SK-N-SH (cell line): ENCODE measurements around the gene TAB2. TPM values are rescaled to one million over a fixed set of nuclear protein-coding genes. Genes with fewer than 3 reads are reported as not detected.

Experiments used
- CTCF ChIA-PET: fragments of 300-600, 350-600 bp; formaldehyde crosslinking; extraction: SDS; loops from one replicate; lab custom pipeline; 2021; lab: Yijun Ruan, JAX
- POLR2A ChIA-PET: fragments of 350-600 bp; sonication (Branson Sonifier 250); formaldehyde crosslinking; extraction: SDS; loops from one replicate; lab custom pipeline; 2020; ENCODE audit warnings: antibody characterized with exemption, inconsistent platforms; lab: Yijun Ruan, JAX
- DNase-seq: peaks from one replicate; pipeline ENCODE4 v3.0.0; 2012
- H2AFZ ChIP-seq: fragments of 200-600 bp; sonication (generic); 2 replicates; pipeline ENCODE4 v1.8.1; 2016; ENCODE audit warnings: antibody characterized with exemption, mild to moderate bottlenecking, low read depth
- H3F3A ChIP-seq: fragments of 200-600 bp; sonication (generic); replicated peaks from 2 replicates; pipeline ENCODE3; 2016; ENCODE audit warnings: antibody characterized with exemption, mild to moderate bottlenecking; ENCODE audit not compliant: insufficient read depth
- H3K27ac ChIP-seq, 2 experiments: fragments of 200-500 bp in 1 of 2; fragments of 200-600 bp in 1 of 2; sonication (Bioruptor generic) in 1 of 2; sonication (generic), shearing (Covaris generic) in 1 of 2; 2 replicates each; pipeline versions ENCODE4 v1.5.1 to v1.6.1; 2014 to 2016; ENCODE audit warnings: low read depth in 2 of 2, inconsistent platforms in 1 of 2, low read length in 1 of 2, mild to moderate bottlenecking in 1 of 2, mixed read lengths in 1 of 2
- H3K27me3 ChIP-seq: fragments of 200-600 bp; sonication (generic), shearing (Covaris generic); 2 replicates; pipeline ENCODE4 v1.6.1; 2016; ENCODE audit warnings: mixed run types; ENCODE audit not compliant: insufficient read depth
- H3K36me3 ChIP-seq, 2 experiments: fragments of 200-500 bp in 1 of 2; fragments of 200-600 bp in 1 of 2; sonication (Bioruptor generic) in 1 of 2; sonication (generic) in 1 of 2; replicated peaks in 1 of 2; 2 replicates each; pipeline versions ENCODE3 to v1.5.1; 2014 to 2016; ENCODE audit warnings: low read length in 1 of 2, mild to moderate bottlenecking in 1 of 2; ENCODE audit not compliant: insufficient read depth in 2 of 2, control insufficient read depth in 1 of 2
- H3K4me1 ChIP-seq, 2 experiments: fragments of 200-500 bp in 1 of 2; fragments of 200-600 bp in 1 of 2; sonication (Bioruptor generic) in 1 of 2; sonication (generic), shearing (Covaris generic) in 1 of 2; 2 replicates each; pipeline versions ENCODE4 v1.5.1 to v1.6.1; 2014 to 2016; ENCODE audit warnings: low read depth in 1 of 2, low read length in 1 of 2, mixed run types in 1 of 2; ENCODE audit not compliant: insufficient read depth in 2 of 2, control insufficient read depth in 1 of 2
- H3K4me2 ChIP-seq: fragments of 200-600 bp; sonication (generic), shearing (Covaris generic); 2 replicates; pipeline ENCODE4 v1.6.1; 2017; ENCODE audit warnings: mixed run types
- H3K4me3 ChIP-seq, 2 experiments: fragments of 200-500 bp in 1 of 2; fragments of 200-600 bp in 1 of 2; sonication (Bioruptor generic) in 1 of 2; sonication (generic), shearing (Covaris generic) in 1 of 2; 2 replicates each; pipeline versions ENCODE4 v1.5.1 to v1.8.1; 2014 to 2016; ENCODE audit warnings: low read depth in 2 of 2, inconsistent platforms in 1 of 2, low read length in 1 of 2, mild to moderate bottlenecking in 1 of 2, mixed read lengths in 1 of 2, moderate library complexity in 1 of 2
- H3K79me2 ChIP-seq: fragments of 200-600 bp; sonication (generic); 2 replicates; pipeline ENCODE4 v1.8.1; 2017; ENCODE audit warnings: mild to moderate bottlenecking; ENCODE audit not compliant: insufficient read depth
- H3K9ac ChIP-seq: fragments of 200-600 bp; sonication (generic); 2 replicates; pipeline ENCODE4 v1.6.1; 2017; ENCODE audit warnings: mixed run types
- H3K9me2 ChIP-seq: fragments of 200-600 bp; sonication (generic); 2 replicates; pipeline ENCODE4 v1.6.1; 2017; ENCODE audit warnings: mixed run types
- H3K9me3 ChIP-seq: fragments of 200-600 bp; sonication (generic); 2 replicates; pipeline ENCODE4 v1.6.1; 2017; ENCODE audit warnings: mixed run types, mild to moderate bottlenecking, moderate library complexity
- H4K20me1 ChIP-seq: fragments of 200-600 bp; sonication (generic); 2 replicates; pipeline ENCODE4 v1.6.1; 2017; ENCODE audit warnings: mild to moderate bottlenecking, mixed run types; ENCODE audit not compliant: insufficient read depth
- EP300 ChIP-seq, 2 experiments: IDR thresholded peaks; 2 replicates each; pipeline versions ENCODE4 v1.4.0 to v1.6.1; 2012; ENCODE audit warnings: borderline replicate concordance in 1 of 2, low read depth in 1 of 2, low read length in 1 of 2
- FOSL2 ChIP-seq: IDR thresholded peaks from 2 replicates; pipeline ENCODE4 v1.4.0; 2012; ENCODE audit warnings: low read depth, mild to moderate bottlenecking, moderate library complexity, borderline replicate concordance
- JUND ChIP-seq: IDR thresholded peaks from 2 replicates; pipeline ENCODE4 v1.4.0; 2012
- MXI1 ChIP-seq: IDR thresholded peaks from 2 replicates; pipeline ENCODE4 v1.6.1; 2012; ENCODE audit warnings: mild to moderate bottlenecking, low read depth, low read length, improper control_type of control experiment
- POLR2AphosphoS5 ChIP-seq: IDR thresholded peaks from 2 replicates; pipeline ENCODE4 v1.6.1; 2012; ENCODE audit warnings: low read depth, low read length
- RCOR1 ChIP-seq: fragments of 150-350 bp; IDR thresholded peaks from 2 replicates; pipeline ENCODE4 v1.6.1; 2017; ENCODE audit warnings: antibody characterized with exemption, low read length
- SMC3 ChIP-seq: IDR thresholded peaks from 2 replicates; pipeline ENCODE4 v1.6.1; 2012; ENCODE audit warnings: low read depth, low read length, improper control_type of control experiment
- TAF1 ChIP-seq: IDR thresholded peaks from 2 replicates; pipeline ENCODE4 v1.6.1; 2012; ENCODE audit warnings: low read depth, mild to moderate bottlenecking, low read length, moderate library complexity, borderline replicate concordance
- WGBS: methylation state at CpG from one replicate; pipeline ENCODE4 v1.1.6; 2017; ENCODE audit warnings: low lambda C conversion rate; 5-methylcytosine and 5-hydroxymethylcytosine counted together
- polyA plus RNA-seq, 3 experiments: library from polyadenylated mRNA; depleted of rRNA; stranded (reverse); fragments of >200 nt; gene quantifications; 2 replicates each; pipeline ENCODE4 v1.2.3, GENCODE V29; 2012
- TF ChIP-seq, protein P1 (sequence below): IDR thresholded peaks from 2 replicates; pipeline ENCODE4; 2012
- TF ChIP-seq, protein P2 (sequence below): fragments of 150-350 bp; IDR thresholded peaks from 2 replicates; pipeline ENCODE4 v1.6.1; 2016; ENCODE audit warnings: mild to moderate bottlenecking, low read depth, low read length
- TF ChIP-seq, protein P3 (sequence below): IDR thresholded peaks from 2 replicates; pipeline ENCODE4 v1.6.1; 2012; ENCODE audit warnings: mild to moderate bottlenecking, low read depth, low read length, moderate library complexity

TAB2 gene
- polyA plus RNA-seq, 1 of the 3 experiments (the other 2 are of a cell fraction) = 24.4 TPM

- no peak overlapping the region for H3K4me2 ChIP-seq
- no peak overlapping the region for H3K4me3 ChIP-seq
- no peaks in the 10 kb centered on the region for H3K9me3 ChIP-seq
- DNase-seq = no peak
- peaks cover 0 to 20% of the 10 kb centered on the region in 2 experiments for H3K36me3 ChIP-seq
- H3K27ac ChIP-seq = no peak overlapping the region
- TF ChIP-seq POLR2AphosphoS5 (no peak), FOSL2 (no peak), MXI1 (no peak), TAF1 (no peak), SMC3 (no peak), RCOR1 (no peak)
- TF ChIP-seq, protein P1, sequence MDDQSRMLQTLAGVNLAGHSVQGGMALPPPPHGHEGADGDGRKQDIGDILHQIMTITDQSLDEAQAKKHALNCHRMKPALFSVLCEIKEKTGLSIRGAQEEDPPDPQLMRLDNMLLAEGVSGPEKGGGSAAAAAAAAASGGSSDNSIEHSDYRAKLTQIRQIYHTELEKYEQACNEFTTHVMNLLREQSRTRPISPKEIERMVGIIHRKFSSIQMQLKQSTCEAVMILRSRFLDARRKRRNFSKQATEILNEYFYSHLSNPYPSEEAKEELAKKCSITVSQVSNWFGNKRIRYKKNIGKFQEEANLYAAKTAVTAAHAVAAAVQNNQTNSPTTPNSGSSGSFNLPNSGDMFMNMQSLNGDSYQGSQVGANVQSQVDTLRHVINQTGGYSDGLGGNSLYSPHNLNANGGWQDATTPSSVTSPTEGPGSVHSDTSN = no peak
- H3K9ac ChIP-seq = no peak overlapping the region
- peaks cover 17% of the 10 kb centered on the region for H3F3A ChIP-seq
- peaks cover 96% of the 10 kb centered on the region for H4K20me1 ChIP-seq
- ChIA-PET CTCF (interaction anchor here (0.9 to 1.1 kb wide), 2 partner anchors 99 to 102 kb away, joined by 3 read pairs; no protein-coding TSS in a partner anchor), POLR2A (no interaction called here)
- no peaks in the 10 kb centered on the region for H3K9me2 ChIP-seq
- no peak overlapping the region for H2AFZ ChIP-seq
- H3K27me3 ChIP-seq = no peaks in the 10 kb centered on the region
- H3K4me1 ChIP-seq = peaks cover 4 to 18% of the 10 kb centered on the region in 2 experiments
- WGBS = 90% methylated on average over 2 of the region's 2 CpGs
- peaks cover 100% of the 10 kb centered on the region for H3K79me2 ChIP-seq
Observed at GRCh38 chr6:149330133-149330532, 12.6 kb downstream of the TAB2 start.

DNA sequence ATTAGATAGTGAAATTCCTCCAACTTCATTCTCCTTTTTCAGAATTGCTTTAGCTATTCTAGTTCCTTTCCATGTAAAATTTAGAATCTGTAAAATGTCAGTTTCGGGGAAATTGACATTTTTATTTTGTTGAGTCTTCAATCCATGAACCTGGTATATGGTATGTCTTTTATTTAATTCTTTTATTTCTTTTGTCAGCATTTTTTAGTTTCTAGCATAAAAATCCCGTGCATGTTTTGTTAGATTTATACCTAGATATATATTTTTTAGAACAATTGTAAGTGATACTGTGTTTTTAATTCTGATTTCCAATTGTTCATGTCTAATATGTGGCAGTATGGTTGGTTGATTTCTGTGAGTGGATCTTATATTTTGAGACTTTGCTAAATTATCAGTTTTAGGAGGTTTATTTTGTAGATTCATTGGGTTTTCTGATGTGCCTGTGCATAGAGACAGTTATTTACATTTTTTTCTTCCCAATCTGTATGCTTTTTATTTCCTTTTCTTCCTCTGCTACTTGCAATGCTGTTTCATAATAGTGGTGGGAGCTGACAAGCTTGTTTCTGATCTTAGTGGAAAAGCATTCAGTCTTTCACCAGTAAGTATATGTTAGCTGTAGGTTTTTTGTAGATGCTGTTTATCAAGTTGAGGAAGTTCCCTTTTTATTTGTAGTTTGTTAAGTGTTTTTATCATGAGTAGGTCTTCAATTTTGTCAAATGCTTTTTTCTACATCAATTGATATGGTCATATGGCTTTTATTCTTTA is 13.7 kb downstream of the TAB2 start:
- Histone ChIP-seq H3K27ac (peak overlapping the region in 1 of 2 experiments; percentile 35; a peak in 1 of 4 replicates), H3K9me3 (no peaks in the 10 kb centered on the region), H3F3A (peaks cover 24% of the 10 kb centered on the region), H3K36me3 (peaks cover 0 to 14% of the 10 kb centered on the region in 2 experiments), H3K4me1 (peaks cover 10 to 22% of the 10 kb centered on the region in 2 experiments), H3K9me2 (no peaks in the 10 kb centered on the region), H3K4me2 (0 out of 2 replicates have a peak overlapping the region, but pooled peaks have one; percentile 9), H3K9ac (no peak overlapping the region), H3K79me2 (peaks cover 100% of the 10 kb centered on the region)
- WGBS = 90% methylated on average over 2 of the region's 2 CpGs
- ChIA-PET POLR2A (no interaction called here), CTCF (interaction anchor here (0.9 to 1.1 kb wide), 2 partner anchors 98 to 100 kb away, joined by 3 read pairs; no protein-coding TSS in a partner anchor)
- TF ChIP-seq POLR2AphosphoS5 (no peak), EP300 (IDR thresholded peaks at IDR 0.05; ENCODE audit: borderline replicate concordance in 1 of 2, low read depth in 1 of 2, low read length in 1 of 2) (no peak), JUND (no peak)
- TF ChIP-seq, protein P2, sequence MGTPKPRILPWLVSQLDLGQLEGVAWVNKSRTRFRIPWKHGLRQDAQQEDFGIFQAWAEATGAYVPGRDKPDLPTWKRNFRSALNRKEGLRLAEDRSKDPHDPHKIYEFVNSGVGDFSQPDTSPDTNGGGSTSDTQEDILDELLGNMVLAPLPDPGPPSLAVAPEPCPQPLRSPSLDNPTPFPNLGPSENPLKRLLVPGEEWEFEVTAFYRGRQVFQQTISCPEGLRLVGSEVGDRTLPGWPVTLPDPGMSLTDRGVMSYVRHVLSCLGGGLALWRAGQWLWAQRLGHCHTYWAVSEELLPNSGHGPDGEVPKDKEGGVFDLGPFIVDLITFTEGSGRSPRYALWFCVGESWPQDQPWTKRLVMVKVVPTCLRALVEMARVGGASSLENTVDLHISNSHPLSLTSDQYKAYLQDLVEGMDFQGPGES = no peak
- TF ChIP-seq, protein P3, sequence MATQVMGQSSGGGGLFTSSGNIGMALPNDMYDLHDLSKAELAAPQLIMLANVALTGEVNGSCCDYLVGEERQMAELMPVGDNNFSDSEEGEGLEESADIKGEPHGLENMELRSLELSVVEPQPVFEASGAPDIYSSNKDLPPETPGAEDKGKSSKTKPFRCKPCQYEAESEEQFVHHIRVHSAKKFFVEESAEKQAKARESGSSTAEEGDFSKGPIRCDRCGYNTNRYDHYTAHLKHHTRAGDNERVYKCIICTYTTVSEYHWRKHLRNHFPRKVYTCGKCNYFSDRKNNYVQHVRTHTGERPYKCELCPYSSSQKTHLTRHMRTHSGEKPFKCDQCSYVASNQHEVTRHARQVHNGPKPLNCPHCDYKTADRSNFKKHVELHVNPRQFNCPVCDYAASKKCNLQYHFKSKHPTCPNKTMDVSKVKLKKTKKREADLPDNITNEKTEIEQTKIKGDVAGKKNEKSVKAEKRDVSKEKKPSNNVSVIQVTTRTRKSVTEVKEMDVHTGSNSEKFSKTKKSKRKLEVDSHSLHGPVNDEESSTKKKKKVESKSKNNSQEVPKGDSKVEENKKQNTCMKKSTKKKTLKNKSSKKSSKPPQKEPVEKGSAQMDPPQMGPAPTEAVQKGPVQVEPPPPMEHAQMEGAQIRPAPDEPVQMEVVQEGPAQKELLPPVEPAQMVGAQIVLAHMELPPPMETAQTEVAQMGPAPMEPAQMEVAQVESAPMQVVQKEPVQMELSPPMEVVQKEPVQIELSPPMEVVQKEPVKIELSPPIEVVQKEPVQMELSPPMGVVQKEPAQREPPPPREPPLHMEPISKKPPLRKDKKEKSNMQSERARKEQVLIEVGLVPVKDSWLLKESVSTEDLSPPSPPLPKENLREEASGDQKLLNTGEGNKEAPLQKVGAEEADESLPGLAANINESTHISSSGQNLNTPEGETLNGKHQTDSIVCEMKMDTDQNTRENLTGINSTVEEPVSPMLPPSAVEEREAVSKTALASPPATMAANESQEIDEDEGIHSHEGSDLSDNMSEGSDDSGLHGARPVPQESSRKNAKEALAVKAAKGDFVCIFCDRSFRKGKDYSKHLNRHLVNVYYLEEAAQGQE = no peak
- TF ChIP-seq, all 33 proteins: peak for 0
- no peak overlapping the region for H2AFZ ChIP-seq
- no peak for DNase-seq
- peaks cover 94% of the 10 kb centered on the region for H4K20me1 ChIP-seq
- H3K27me3 ChIP-seq = no peaks in the 10 kb centered on the region
- no peak overlapping the region for H3K4me3 ChIP-seq
